Measurements from ENCODE around the gene SUN3.

DNA sequence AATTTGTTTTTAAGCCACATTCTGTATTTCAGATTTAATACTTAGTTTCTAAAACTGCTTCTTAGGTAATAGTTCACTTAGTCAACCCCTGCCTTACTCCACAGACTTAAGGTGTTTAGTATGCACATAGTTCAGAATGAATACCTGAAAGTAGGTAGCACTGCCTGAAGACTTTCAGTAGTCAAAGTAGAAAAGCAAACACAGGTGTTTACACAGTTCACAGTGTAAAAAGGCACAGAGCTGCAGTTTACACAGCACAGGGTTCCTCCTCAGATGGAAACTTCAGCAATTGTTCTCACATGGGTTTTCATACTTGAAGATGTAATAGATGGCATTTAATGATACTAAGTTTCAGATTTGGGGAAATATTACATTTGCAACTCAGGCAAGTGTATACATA is 77.5 kb downstream of the SUN3 start:
- TF ChIP-seq REST (IDR thresholded peaks at IDR 0.05; ENCODE audit: low read depth, low read length) (no peak), POLR2AphosphoS5 (IDR thresholded peaks at IDR 0.05; ENCODE audit: low read depth, low read length) (no peak), CTCF (IDR thresholded peaks at IDR 0.05) (no peak), NRF1 (IDR thresholded peaks at IDR 0.05; ENCODE audit: low read depth, low read length) (no peak), TAF1 (IDR thresholded peaks at IDR 0.05; ENCODE audit: borderline replicate concordance, low read depth, low read length) (no peak), EZH2phosphoT487 (IDR thresholded peaks at IDR 0.05; ENCODE audit: borderline replicate concordance, low read depth) (no peak), RCOR1 (IDR thresholded peaks at IDR 0.05; ENCODE audit: low read length) (no peak), EP300 (IDR thresholded peaks at IDR 0.05; ENCODE audit: borderline replicate concordance in 1 of 2, low read depth in 1 of 2, low read length in 1 of 2) (no peak), RFX5 (IDR thresholded peaks at IDR 0.05; ENCODE audit: low read length) (no peak), NFIC (IDR thresholded peaks at IDR 0.05; ENCODE audit: borderline replicate concordance) (no peak), SIN3A (IDR thresholded peaks at IDR 0.05; ENCODE audit: borderline replicate concordance, low read depth, low read length) (no peak), MEF2A (IDR thresholded peaks at IDR 0.05; ENCODE audit: borderline replicate concordance, low read depth) (no peak)
- TF ChIP-seq, protein P1, sequence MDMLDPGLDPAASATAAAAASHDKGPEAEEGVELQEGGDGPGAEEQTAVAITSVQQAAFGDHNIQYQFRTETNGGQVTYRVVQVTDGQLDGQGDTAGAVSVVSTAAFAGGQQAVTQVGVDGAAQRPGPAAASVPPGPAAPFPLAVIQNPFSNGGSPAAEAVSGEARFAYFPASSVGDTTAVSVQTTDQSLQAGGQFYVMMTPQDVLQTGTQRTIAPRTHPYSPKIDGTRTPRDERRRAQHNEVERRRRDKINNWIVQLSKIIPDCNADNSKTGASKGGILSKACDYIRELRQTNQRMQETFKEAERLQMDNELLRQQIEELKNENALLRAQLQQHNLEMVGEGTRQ (IDR thresholded peaks at IDR 0.05; ENCODE audit: borderline replicate concordance, low read depth, low read length): no peak
- TF ChIP-seq, protein P2, sequence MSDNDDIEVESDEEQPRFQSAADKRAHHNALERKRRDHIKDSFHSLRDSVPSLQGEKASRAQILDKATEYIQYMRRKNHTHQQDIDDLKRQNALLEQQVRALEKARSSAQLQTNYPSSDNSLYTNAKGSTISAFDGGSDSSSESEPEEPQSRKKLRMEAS (IDR thresholded peaks at IDR 0.05; ENCODE audit: low read depth): no peak
